Measurements from ENCODE around the gene KIDINS220.

Gene KIDINS220

DNA sequence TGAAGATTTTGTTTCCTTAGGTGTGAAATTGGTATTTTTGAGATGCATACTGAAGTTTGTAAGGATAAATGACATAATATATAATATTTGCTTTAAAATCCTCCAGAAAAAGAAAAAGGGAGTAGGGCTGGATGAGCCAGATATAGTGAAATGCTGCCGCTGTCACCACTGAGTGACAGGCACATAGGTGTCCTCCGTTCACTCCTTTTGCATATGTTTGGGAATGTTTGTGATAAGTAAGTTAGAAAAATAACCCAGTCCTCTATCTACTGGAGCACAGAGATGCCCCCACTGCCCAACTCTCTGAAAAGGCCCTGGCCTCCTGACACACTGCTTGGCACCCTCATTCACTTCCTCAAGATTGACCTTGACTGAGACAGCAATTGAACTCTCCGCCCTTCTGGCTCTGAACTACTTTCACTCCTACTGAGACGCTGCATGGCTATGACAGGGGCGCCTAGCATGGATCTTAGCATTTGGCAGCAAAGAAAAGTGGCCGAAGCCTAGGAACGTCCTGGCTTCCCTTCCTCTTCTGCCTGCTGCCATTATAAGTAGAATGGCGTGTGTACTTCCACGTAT lies 145.5 kb downstream of the KIDINS220 start:
- DNase-seq, result no peak

GRCh38 chr2:8685697-8686358 lies 151.6 kb downstream of the KIDINS220 start:
- peak; percentile 82 for DNase-seq

- DNase-seq, result peak; percentile 74
Measured at GRCh38 chr2:8684878-8685696, 152.3 kb downstream of the KIDINS220 start.

- DNase-seq, result peak; percentile 52
Measured at GRCh38 chr2:8684540-8684877, 152.9 kb downstream of the KIDINS220 start.

GRCh38 chr2:8682719-8683667 lies 154.4 kb downstream of the KIDINS220 start:
- peak; percentile 60 for DNase-seq

GRCh38 chr2:8681786-8682692 lies 155.4 kb downstream of the KIDINS220 start, which contains the start of gene ID2:
Gene ID2 (plus strand): TSS chr2:8682056. CDS start chr2:8682166, 110 bp downstream.
- DNase-seq, result peak; percentile 99

- peak; percentile 89 for DNase-seq
Measured at GRCh38 chr2:8680822-8681760, 156.3 kb downstream of the KIDINS220 start.

DNA sequence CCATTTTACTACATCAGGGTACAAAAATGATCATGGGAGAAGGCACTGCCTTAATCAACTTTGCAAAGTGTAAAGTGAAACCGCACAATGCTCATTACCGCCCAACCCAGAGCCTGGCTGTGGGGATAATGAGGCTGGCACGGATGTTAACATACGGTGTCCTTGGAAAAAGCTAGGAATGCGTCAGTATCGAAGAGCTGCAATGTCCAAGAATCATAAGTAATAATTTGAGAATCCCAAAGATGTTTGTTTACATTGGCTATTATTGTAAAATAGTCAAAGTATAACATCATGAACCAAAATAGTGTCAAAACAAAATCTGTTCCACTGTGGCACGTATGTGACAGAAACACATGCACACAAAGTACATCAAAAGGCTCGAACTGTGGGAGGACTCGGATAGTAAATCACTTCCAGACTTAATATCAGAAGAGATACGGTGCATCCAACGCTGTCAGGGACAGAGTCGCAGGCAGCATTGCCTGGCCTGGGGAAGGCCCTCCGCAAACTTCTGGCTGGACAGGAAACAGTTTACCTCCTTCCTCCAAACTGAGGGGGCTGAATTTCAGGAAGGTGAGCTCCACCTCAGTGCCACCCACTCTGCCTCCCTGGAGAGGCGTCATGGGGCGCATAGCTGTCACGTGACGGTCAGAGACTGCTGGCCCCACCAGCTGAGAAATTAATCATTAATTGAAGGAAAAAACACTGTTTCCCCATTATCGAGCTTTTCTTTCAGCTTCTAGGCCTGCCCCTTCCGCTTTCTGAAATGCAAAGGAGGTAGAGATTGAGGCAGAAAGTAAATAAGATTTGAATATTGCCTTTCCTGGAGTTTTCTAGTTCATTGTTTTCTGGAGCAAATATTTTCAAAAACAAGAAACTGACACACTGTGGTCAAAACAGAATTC lies 157.3 kb downstream of the KIDINS220 start:
- DNase-seq, result no peak

GRCh38 chr2:8679567-8679826 lies 157.9 kb downstream of the KIDINS220 start:
- DNase-seq, result no peak

Data from stimulated activated CD4-positive, alpha-beta T cell treated with anti-CD3 and anti-CD28 coated beads, Interleukin-15, amount 100 ng/mL, for 24 hours (primary cell).